Smooth muscle cell (in vitro differentiated cells): ENCODE measurements around the gene APBA2. TPM values are rescaled to one million over a fixed set of nuclear protein-coding genes. Genes with fewer than 3 reads are reported as not detected.

Experiments used
- DNase-seq: peaks from one replicate; lab custom pipeline; 2025; ENCODE audit not compliant: unreplicated experiment; lab: John Stamatoyannopoulos, UW
- H2AFZ ChIP-seq: fragments of 200-600 bp; sonication (generic); 2 replicates; pipeline ENCODE4 v1.6.0; 2016; ENCODE audit warnings: antibody characterized with exemption, low read depth, mild to moderate bottlenecking
- H3F3A ChIP-seq: fragments of 200-600 bp; sonication (generic); 2 replicates; pipeline ENCODE4 v1.6.0; 2017; ENCODE audit warnings: antibody characterized with exemption, low read depth
- H3K27ac ChIP-seq: fragments of 200-600 bp; sonication (generic); 2 replicates; pipeline ENCODE4 v1.5.1; 2016; ENCODE audit warnings: low read depth, mild to moderate bottlenecking
- H3K27me3 ChIP-seq: fragments of 200-600 bp; sonication (generic); 2 replicates; pipeline ENCODE4 v1.6.1; 2016; ENCODE audit warnings: low read depth, mild to moderate bottlenecking
- H3K36me3 ChIP-seq: fragments of 200-600 bp; sonication (generic); 2 replicates; pipeline ENCODE4 v1.5.1; 2016; ENCODE audit warnings: low read depth
- H3K4me1 ChIP-seq: fragments of 200-600 bp; sonication (generic); 2 replicates; pipeline ENCODE4 v1.5.1; 2016; ENCODE audit warnings: low read depth
- H3K4me2 ChIP-seq: fragments of 200-600 bp; sonication (generic); 2 replicates; pipeline ENCODE4 v1.6.0; 2016; ENCODE audit warnings: mild to moderate bottlenecking
- H3K4me3 ChIP-seq: fragments of 200-600 bp; sonication (generic); 2 replicates; pipeline ENCODE4 v1.5.1; 2016; ENCODE audit warnings: mild to moderate bottlenecking
- H3K79me2 ChIP-seq: fragments of 200-600 bp; sonication (generic); 2 replicates; pipeline ENCODE4 v1.6.0; 2016; ENCODE audit warnings: low read depth, mild to moderate bottlenecking
- H3K9ac ChIP-seq: fragments of 200-600 bp; sonication (generic); 2 replicates; pipeline ENCODE4 v1.6.0; 2016; ENCODE audit warnings: low read depth
- H3K9me3 ChIP-seq: fragments of 200-600 bp; sonication (generic); replicated peaks from 2 replicates; pipeline ENCODE4 v1.5.1; 2016; ENCODE audit warnings: low read depth
- H4K20me1 ChIP-seq: fragments of 200-600 bp; sonication (generic); 2 replicates; pipeline ENCODE4 v1.6.0; 2016; ENCODE audit warnings: low read depth
- WGBS: methylation state at CpG from one replicate; pipeline ENCODE4 v1.1.7; 2016; ENCODE audit warnings: low lambda C conversion rate; 5-methylcytosine and 5-hydroxymethylcytosine counted together
- polyA plus RNA-seq: library from polyadenylated mRNA; unstranded; fragments of >200 nt; fragmentation: Nextera tagmentation; extraction: Ambion mirVana; gene quantifications from 2 replicates; pipeline ENCODE4 v1.2.1, GENCODE V29; 2016
- total RNA-seq: library from RNA; depleted of rRNA; stranded (reverse); fragments of >200 nt; gene quantifications from 2 replicates; pipeline ENCODE4 v1.2.3, GENCODE V29; 2014
- TF ChIP-seq, protein P1 (sequence below): fragments of 200-600 bp; sonication (generic); IDR thresholded peaks from 2 replicates; pipeline ENCODE4 v1.5.1; 2017; ENCODE audit warnings: borderline replicate concordance, mild to moderate bottlenecking, antibody characterized with exemption; ENCODE audit not compliant: insufficient read depth, poor library complexity, severe bottlenecking

APBA2 gene
- total and polyA plus RNA-seq, 2 experiments from 2014 or later: 10.2 to 14.9 TPM

DNA sequence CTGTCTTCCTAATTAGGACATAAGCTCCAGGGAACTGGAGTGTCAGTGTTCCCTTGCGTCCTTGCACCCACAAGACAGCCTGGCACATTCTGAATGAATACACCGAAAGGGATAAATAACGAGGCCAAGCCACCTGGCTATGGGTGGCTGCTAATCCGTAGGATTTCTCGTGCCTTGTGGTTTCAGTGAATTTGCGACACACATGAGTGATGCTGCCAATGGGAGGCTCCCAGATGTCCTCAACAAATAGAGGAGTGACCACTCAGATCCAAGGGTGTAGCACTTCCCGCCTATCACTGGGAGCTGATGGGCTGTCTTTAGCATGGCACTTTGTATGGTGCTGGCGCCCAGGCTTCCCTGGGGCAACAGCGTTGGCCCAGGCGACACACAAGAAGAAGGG lies 43.4 kb downstream of the APBA2 start:
- 91% methylated on average over 10 of the region's 10 CpGs for WGBS
- no peak for DNase-seq
- H3K27ac ChIP-seq: no peak overlapping the region

GRCh38 chr15:28930011-28930410 lies 44.2 kb downstream of the APBA2 start:
- H4K20me1 ChIP-seq: no peaks in the 10 kb centered on the region
- no peaks in the 10 kb centered on the region for H3K79me2 ChIP-seq
- no peaks in the 10 kb centered on the region for H3F3A ChIP-seq
- H3K4me1 ChIP-seq: no peaks in the 10 kb centered on the region
- TF ChIP-seq, protein P1, sequence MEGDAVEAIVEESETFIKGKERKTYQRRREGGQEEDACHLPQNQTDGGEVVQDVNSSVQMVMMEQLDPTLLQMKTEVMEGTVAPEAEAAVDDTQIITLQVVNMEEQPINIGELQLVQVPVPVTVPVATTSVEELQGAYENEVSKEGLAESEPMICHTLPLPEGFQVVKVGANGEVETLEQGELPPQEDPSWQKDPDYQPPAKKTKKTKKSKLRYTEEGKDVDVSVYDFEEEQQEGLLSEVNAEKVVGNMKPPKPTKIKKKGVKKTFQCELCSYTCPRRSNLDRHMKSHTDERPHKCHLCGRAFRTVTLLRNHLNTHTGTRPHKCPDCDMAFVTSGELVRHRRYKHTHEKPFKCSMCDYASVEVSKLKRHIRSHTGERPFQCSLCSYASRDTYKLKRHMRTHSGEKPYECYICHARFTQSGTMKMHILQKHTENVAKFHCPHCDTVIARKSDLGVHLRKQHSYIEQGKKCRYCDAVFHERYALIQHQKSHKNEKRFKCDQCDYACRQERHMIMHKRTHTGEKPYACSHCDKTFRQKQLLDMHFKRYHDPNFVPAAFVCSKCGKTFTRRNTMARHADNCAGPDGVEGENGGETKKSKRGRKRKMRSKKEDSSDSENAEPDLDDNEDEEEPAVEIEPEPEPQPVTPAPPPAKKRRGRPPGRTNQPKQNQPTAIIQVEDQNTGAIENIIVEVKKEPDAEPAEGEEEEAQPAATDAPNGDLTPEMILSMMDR: no peak
- no peaks in the 10 kb centered on the region for H3K27me3 ChIP-seq
- no peak overlapping the region for H3K4me2 ChIP-seq
- no peak overlapping the region for H3K9ac ChIP-seq
- no peak for DNase-seq
- H3K27ac ChIP-seq: no peak overlapping the region
- no peak overlapping the region for H3K4me3 ChIP-seq
- H2AFZ ChIP-seq: no peak overlapping the region
- H3K9me3 ChIP-seq: no peaks in the 10 kb centered on the region
- WGBS: 90% methylated on average over 6 of the region's 6 CpGs
- no peaks in the 10 kb centered on the region for H3K36me3 ChIP-seq

More for the DNA sequence above, 43.4 kb downstream of the APBA2 start:
- no peaks in the 10 kb centered on the region for H3K36me3 ChIP-seq
- H3K27me3 ChIP-seq: no peaks in the 10 kb centered on the region
- no peaks in the 10 kb centered on the region for H3F3A ChIP-seq
- H3K4me3 ChIP-seq: no peak overlapping the region
- H3K9ac ChIP-seq: no peak overlapping the region
- H3K4me1 ChIP-seq: no peaks in the 10 kb centered on the region
- TF ChIP-seq, protein P1: no peak
- H4K20me1 ChIP-seq: no peaks in the 10 kb centered on the region
- H3K9me3 ChIP-seq: no peaks in the 10 kb centered on the region
- H2AFZ ChIP-seq: no peak overlapping the region
- no peak overlapping the region for H3K4me2 ChIP-seq
- no peaks in the 10 kb centered on the region for H3K79me2 ChIP-seq

GRCh38 chr15:28930476-28931291 lies 44.9 kb downstream of the APBA2 start:
- Histone ChIP-seq H4K20me1 (no peaks in the 10 kb centered on the region), H3K36me3 (no peaks in the 10 kb centered on the region), H3K4me2 (no peak overlapping the region), H3K27ac (no peak overlapping the region), H3K4me1 (no peaks in the 10 kb centered on the region), H3K4me3 (no peak overlapping the region), H3K27me3 (no peaks in the 10 kb centered on the region), H2AFZ (no peak overlapping the region), H3K79me2 (no peaks in the 10 kb centered on the region), H3K9ac (no peak overlapping the region), H3K9me3 (no peaks in the 10 kb centered on the region), H3F3A (no peaks in the 10 kb centered on the region)
- TF ChIP-seq, protein P1: no peak
- no peak for DNase-seq
- 90% methylated on average over 16 of the region's 16 CpGs for WGBS

DNA sequence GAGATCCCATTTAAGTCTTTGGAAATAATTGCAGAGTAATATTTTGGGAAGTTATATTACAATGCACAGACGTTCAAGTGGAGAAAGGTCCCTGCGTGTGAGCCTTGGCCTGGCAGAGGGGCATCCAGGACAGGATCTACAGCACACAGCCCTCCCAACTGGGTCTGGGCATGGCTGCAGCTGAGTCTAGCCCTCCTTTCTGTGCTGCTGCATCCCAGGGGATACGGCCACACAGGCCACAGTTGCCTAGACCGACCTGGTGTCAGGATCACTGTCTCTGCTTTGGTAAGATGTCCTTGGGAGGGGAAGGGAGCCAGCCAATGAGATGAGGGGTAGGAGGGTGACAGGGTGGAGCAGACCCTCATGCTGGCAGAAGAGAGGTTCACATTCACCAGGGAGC lies 46.1 kb downstream of the APBA2 start:
- DNase-seq: no peak
- no peaks in the 10 kb centered on the region for H3K27me3 ChIP-seq

More for the DNA sequence above, 46.1 kb downstream of the APBA2 start:
- Histone ChIP-seq H3K36me3 (no peaks in the 10 kb centered on the region), H3K27ac (no peak overlapping the region), H3K9me3 (no peaks in the 10 kb centered on the region), H3K4me2 (no peak overlapping the region), H3K79me2 (no peaks in the 10 kb centered on the region), H3K4me3 (no peak overlapping the region), H3K4me1 (no peaks in the 10 kb centered on the region), H2AFZ (no peak overlapping the region), H3F3A (no peaks in the 10 kb centered on the region), H4K20me1 (no peaks in the 10 kb centered on the region), H3K9ac (no peak overlapping the region)
- TF ChIP-seq, protein P1: no peak
- WGBS: 97% methylated on average over 4 of the region's 4 CpGs
